Ascending aorta (tissue), 2 donors: Measurements from ENCODE around the gene SWT1. TPM values are rescaled to one million over a fixed set of nuclear protein-coding genes. Genes with fewer than 3 reads are reported as not detected.

Experiments
- DNase-seq, 2 donors: peaks; one replicate each; pipeline ENCODE4 v3.0.0-alpha.2; 2019; ENCODE audit warnings: low spot score in 2 of 2
- H3K27ac ChIP-seq, 2 donors: fragments of 200-600 bp; sonication (generic); one replicate each; pipeline ENCODE4 v1.5.1; 2016 to 2017; ENCODE audit warnings: mild to moderate bottlenecking in 1 of 2
- H3K27me3 ChIP-seq: fragments of 200-600 bp; sonication (generic); one replicate; pipeline ENCODE4 v1.5.1; 2017
- H3K36me3 ChIP-seq, 2 donors: fragments of 200-600 bp; sonication (generic); one replicate each; pipeline ENCODE4 v1.5.1; 2016
- H3K4me1 ChIP-seq, 2 donors: fragments of 200-600 bp; sonication (generic); one replicate each; pipeline ENCODE4 v1.5.1; 2016 to 2017; ENCODE audit warnings: mild to moderate bottlenecking in 1 of 2
- H3K4me3 ChIP-seq, 2 donors: fragments of 200-600 bp; sonication (generic); one replicate each; pipeline ENCODE4 v1.5.1; 2016 to 2017; ENCODE audit warnings: mild to moderate bottlenecking in 1 of 2
- H3K9me3 ChIP-seq, 2 donors: fragments of 200-600 bp; sonication (generic); one replicate each; pipeline ENCODE4 v1.5.1; 2016
- CTCF ChIP-seq, 3 experiments: fragments of 200-600 bp in 2 of 3; fragments of 450-650 bp in 1 of 3; sonication (generic) in 2 of 3; IDR thresholded peaks; one replicate each; pipeline ENCODE4 v1.5.1; 2016 to 2019; ENCODE audit warnings: antibody characterized with exemption in 3 of 3, mild to moderate bottlenecking in 1 of 3, moderate library complexity in 1 of 3
- intact Hi-C: fragments of 100-400 bp; cut with DNase I; formaldehyde crosslinking; loops from one replicate; pipeline ENCODE4 v1.15.1; 2023
- total RNA-seq: library from RNA; depleted of rRNA; stranded (reverse); fragments of >200 nt; gene quantifications from one replicate; pipeline ENCODE4 v1.1.0, GENCODE V29; 2016

SWT1 gene
- total RNA-seq, 1 donor from 2014 or later, result 0.43 TPM

GRCh38 chr1:185305419-185305818 is 148.5 kb downstream of the SWT1 start:
- H3K27ac ChIP-seq, result no peak overlapping the region
- TF ChIP-seq CTCF (IDR thresholded peaks at IDR 0.05), result no peak
- H3K36me3 ChIP-seq, result peaks cover 59 to 82% of the 10 kb centered on the region in 2 donors
- H3K4me1 ChIP-seq, result no peaks in the 10 kb centered on the region
- DNase-seq, result no peak
- no peaks in the 10 kb centered on the region for H3K27me3 ChIP-seq
- H3K4me3 ChIP-seq, result no peak overlapping the region
- H3K9me3 ChIP-seq, result no peaks in the 10 kb centered on the region
- intact Hi-C loops, result no loop called here

DNA sequence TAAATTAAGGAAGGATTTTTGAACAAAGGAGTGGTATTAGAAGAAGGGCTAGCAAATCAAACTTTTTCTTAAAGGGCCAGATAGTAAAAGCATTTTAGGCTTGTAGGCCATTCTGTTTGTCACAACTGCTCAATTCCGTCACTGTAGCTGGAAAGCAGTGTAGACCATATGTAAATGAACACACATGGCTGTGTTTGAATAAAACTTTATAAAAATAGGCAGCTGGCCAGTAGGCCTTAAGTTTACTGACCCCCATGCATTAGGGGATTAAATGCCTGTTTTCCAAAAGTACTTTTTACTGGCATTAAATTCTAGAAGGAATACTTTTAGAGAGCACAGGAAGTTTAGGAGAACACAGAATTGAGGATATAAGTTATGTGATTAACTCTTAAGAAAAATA is 151.2 kb downstream of the SWT1 start:
- H3K36me3 ChIP-seq, result peaks cover 49 to 65% of the 10 kb centered on the region in 2 donors
- no peak overlapping the region for H3K27ac ChIP-seq
- no peak for TF ChIP-seq CTCF (IDR thresholded peaks at IDR 0.05)
- H3K9me3 ChIP-seq, result no peaks in the 10 kb centered on the region
- no peak for DNase-seq
- peaks cover 0 to 6% of the 10 kb centered on the region in 2 donors for H3K4me1 ChIP-seq
- intact Hi-C loops, result no loop called here
- H3K27me3 ChIP-seq, result no peaks in the 10 kb centered on the region
- H3K4me3 ChIP-seq, result no peak overlapping the region

GRCh38 chr1:185309566-185309965 is 152.6 kb downstream of the SWT1 start:
- DNase-seq, result no peak
- Histone ChIP-seq H3K36me3 (peaks cover 39 to 56% of the 10 kb centered on the region in 2 donors), H3K4me3 (no peak overlapping the region), H3K27ac (no peak overlapping the region), H3K27me3 (no peaks in the 10 kb centered on the region), H3K9me3 (no peaks in the 10 kb centered on the region), H3K4me1 (peaks cover 0 to 10% of the 10 kb centered on the region in 2 donors)
- TF ChIP-seq CTCF (IDR thresholded peaks at IDR 0.05), result no peak
- intact Hi-C loops, result no loop called here

GRCh38 chr1:185311589-185312225 is 154.7 kb downstream of the SWT1 start:
- no peak for DNase-seq
- Histone ChIP-seq H3K9me3 (no peaks in the 10 kb centered on the region), H3K36me3 (peaks cover 22 to 34% of the 10 kb centered on the region in 2 donors), H3K4me1 (peaks cover 0 to 19% of the 10 kb centered on the region in 2 donors), H3K4me3 (no peak overlapping the region), H3K27me3 (no peaks in the 10 kb centered on the region), H3K27ac (no peak overlapping the region)
- no peak for TF ChIP-seq CTCF (IDR thresholded peaks at IDR 0.05)
- intact Hi-C loops, result loop anchor here (10.0 kb wide), 2 partner anchors 373 to 557 kb away; partner anchors contain the start of gene EDEM3

GRCh38 chr1:185312361-185313138 is 155.6 kb downstream of the SWT1 start:
- no peaks in the 10 kb centered on the region for H3K27me3 ChIP-seq
- no peak for TF ChIP-seq CTCF (IDR thresholded peaks at IDR 0.05)
- no peak overlapping the region for H3K4me3 ChIP-seq
- H3K9me3 ChIP-seq, result no peaks in the 10 kb centered on the region
- intact Hi-C loops, result loop anchor here (10.0 kb wide), 2 partner anchors 372 to 558 kb away; partner anchors contain the start of gene EDEM3
- H3K27ac ChIP-seq, result no peak overlapping the region
- peaks cover 15 to 26% of the 10 kb centered on the region in 2 donors for H3K36me3 ChIP-seq
- no peak for DNase-seq
- H3K4me1 ChIP-seq, result peaks cover 0 to 19% of the 10 kb centered on the region in 2 donors
